ENCODE data around the gene TMEM45A.

GRCh38 chr3:100581650-100582049 is 89.2 kb downstream of the TMEM45A start:
- TF ChIP-seq CTCF (IDR thresholded peaks at IDR 0.05) (no peak), POLR2A (IDR thresholded peaks at IDR 0.05) (no peak)
